HG03045 (cell line): ENCODE results near the gene FAM161B.

ENCODE experiments used
- ATAC-seq: cut with Tn5 transposase; IDR thresholded peaks from one replicate; pipeline ENCODE4 v1.9.1; 2021; ENCODE audit warnings: mild to moderate bottlenecking, moderate library complexity; ENCODE audit not compliant: unreplicated experiment

Gene FAM161B

GRCh38 chr14:73884438-73885190 is 65.3 kb downstream of the FAM161B start:
- ATAC-seq: no peak
